Left kidney (tissue), 8 donors: ENCODE results near the gene KRT20. TPM values are rescaled to one million over a fixed set of nuclear protein-coding genes. Genes with fewer than 3 reads are reported as not detected.
"Not testable (repeated sequence)": the region's sequence is repeated elsewhere in the genome, so short reads cannot be mapped to it uniquely, and the experiment has no call there.

Experiments
- DNase-seq: peaks from one replicate; pipeline ENCODE4 v3.0.0-alpha.2; 2013
- long read RNA-seq, 8 donors: transcript quantifications; one replicate each; lab custom pipeline, GENCODE V29; 2026
- polyA plus RNA-seq: library from polyadenylated mRNA; unstranded; fragments of 120-200 nt; gene quantifications from one replicate; pipeline ENCODE4 v1.2.1, GENCODE V29; 2013; ENCODE audit not compliant: insufficient read length

The KRT20 gene
- polyA plus RNA-seq = 0.33 TPM
- long read RNA-seq, donor 1 = 0 reads
- long read RNA-seq, donor 2 = 0 reads
- long read RNA-seq, donor 3 = 0 reads
- long read RNA-seq, donor 4 = 0 reads
- long read RNA-seq, donor 5 = 0 reads
- long read RNA-seq, donor 6 = 0 reads
- long read RNA-seq, donor 7 = 0 reads
- long read RNA-seq, donor 8 = 0 reads

GRCh38 chr17:40884708-40885512 is at the start of gene KRT20:
Gene KRT20, minus strand, starts transcription at chr17:40885242. Its CDS starts 57 bp downstream, at chr17:40885185.
- DNase-seq = no peak

GRCh38 chr17:40932608-40933007 is 47.6 kb upstream of the KRT20 start:
- no peak for DNase-seq

GRCh38 chr17:40931311-40931710 is 46.3 kb upstream of the KRT20 start:
- DNase-seq = no peak

- no peak for DNase-seq
Measured at GRCh38 chr17:40926341-40926740, 41.3 kb upstream of the KRT20 start.

- no peak for DNase-seq
Measured at GRCh38 chr17:40922239-40922638, 37.2 kb upstream of the KRT20 start.

GRCh38 chr17:40921026-40921425 is 36.0 kb upstream of the KRT20 start:
- DNase-seq = no peak

- not testable (repeated sequence) for DNase-seq
Measured at GRCh38 chr17:40917116-40917515, 32.1 kb upstream of the KRT20 start.

GRCh38 chr17:40916366-40916765 is 31.3 kb upstream of the KRT20 start:
- DNase-seq = no peak

- DNase-seq = no peak
Measured at GRCh38 chr17:40915721-40916256, 30.7 kb upstream of the KRT20 start.

GRCh38 chr17:40915199-40915661 is 30.2 kb upstream of the KRT20 start:
- DNase-seq = no peak

GRCh38 chr17:40914075-40914855 is 29.2 kb upstream of the KRT20 start:
- no peak for DNase-seq

- DNase-seq = no peak
Measured at GRCh38 chr17:40912486-40913210, 27.6 kb upstream of the KRT20 start.

- no peak for DNase-seq
Measured at GRCh38 chr17:40910441-40910841, 25.4 kb upstream of the KRT20 start.

- no peak for DNase-seq
Measured at GRCh38 chr17:40909755-40910154, 24.7 kb upstream of the KRT20 start.

- peak; percentile 74 for DNase-seq
Measured at GRCh38 chr17:40909351-40909750, 24.3 kb upstream of the KRT20 start.

GRCh38 chr17:40906613-40907012 is 21.6 kb upstream of the KRT20 start:
- no peak for DNase-seq

- DNase-seq = no peak
Measured at GRCh38 chr17:40905370-40905769, 20.3 kb upstream of the KRT20 start.

- no peak for DNase-seq
Measured at GRCh38 chr17:40903129-40903847, 18.2 kb upstream of the KRT20 start.

- DNase-seq = no peak
Measured at GRCh38 chr17:40902498-40902897, 17.5 kb upstream of the KRT20 start.

GRCh38 chr17:40901981-40902474 is 17.0 kb upstream of the KRT20 start:
- DNase-seq = no peak

GRCh38 chr17:40900809-40901356 is 15.8 kb upstream of the KRT20 start:
- DNase-seq = no peak
